HG03432 (cell line): ENCODE data around the gene SAFB2.

Experiments used
- ATAC-seq: cut with Tn5 transposase; IDR thresholded peaks from one replicate; pipeline ENCODE4 v1.9.1; 2021; ENCODE audit warnings: mild to moderate bottlenecking, moderate library complexity; ENCODE audit not compliant: unreplicated experiment

Gene SAFB2

GRCh38 chr19:5585461-5586299 is 36.9 kb downstream of the SAFB2 start:
- ATAC-seq: no peak

- ATAC-seq: no peak
Observed at GRCh38 chr19:5580161-5580571, 42.4 kb downstream of the SAFB2 start.

GRCh38 chr19:5579697-5580096 is 42.9 kb downstream of the SAFB2 start:
- no peak for ATAC-seq

- ATAC-seq: no peak
Observed at GRCh38 chr19:5579286-5579685, 43.3 kb downstream of the SAFB2 start.

- ATAC-seq: no peak
Observed at GRCh38 chr19:5578097-5578846, 44.3 kb downstream of the SAFB2 start.

- ATAC-seq: no peak
Observed at GRCh38 chr19:5575590-5575989, 47.0 kb downstream of the SAFB2 start.

- ATAC-seq: no peak
Observed at GRCh38 chr19:5572556-5573286, 49.9 kb downstream of the SAFB2 start.

- no peak for ATAC-seq
Observed at GRCh38 chr19:5571777-5572176, 50.8 kb downstream of the SAFB2 start.

GRCh38 chr19:5567970-5568407 is 54.6 kb downstream of the SAFB2 start:
- no peak for ATAC-seq

- no peak for ATAC-seq
Observed at GRCh38 chr19:5567360-5567969, 55.1 kb downstream of the SAFB2 start, which contains the start of gene TINCR. Gene TINCR (minus strand): TSS chr19:5567953.

GRCh38 chr19:5564930-5565329 is 57.6 kb downstream of the SAFB2 start:
- no peak for ATAC-seq

- ATAC-seq: no peak
Observed at GRCh38 chr19:5563935-5564612, 58.5 kb downstream of the SAFB2 start.

GRCh38 chr19:5563008-5563431 is 59.6 kb downstream of the SAFB2 start:
- no peak for ATAC-seq

- ATAC-seq: no peak
Observed at GRCh38 chr19:5562280-5562679, 60.3 kb downstream of the SAFB2 start.

GRCh38 chr19:5561559-5561958 is 61.0 kb downstream of the SAFB2 start:
- no peak for ATAC-seq

GRCh38 chr19:5560156-5560555 is 62.4 kb downstream of the SAFB2 start:
- ATAC-seq: no peak

- no peak for ATAC-seq
Observed at GRCh38 chr19:5559804-5560133, 62.8 kb downstream of the SAFB2 start.

- no peak for ATAC-seq
Observed at GRCh38 chr19:5558101-5558621, 64.4 kb downstream of the SAFB2 start.

- ATAC-seq: no peak
Observed at GRCh38 chr19:5557691-5558090, 64.9 kb downstream of the SAFB2 start.

- ATAC-seq: no peak
Observed at GRCh38 chr19:5554828-5555227, 67.7 kb downstream of the SAFB2 start.
